ENCODE measurements around the gene FTO.

The FTO gene

DNA sequence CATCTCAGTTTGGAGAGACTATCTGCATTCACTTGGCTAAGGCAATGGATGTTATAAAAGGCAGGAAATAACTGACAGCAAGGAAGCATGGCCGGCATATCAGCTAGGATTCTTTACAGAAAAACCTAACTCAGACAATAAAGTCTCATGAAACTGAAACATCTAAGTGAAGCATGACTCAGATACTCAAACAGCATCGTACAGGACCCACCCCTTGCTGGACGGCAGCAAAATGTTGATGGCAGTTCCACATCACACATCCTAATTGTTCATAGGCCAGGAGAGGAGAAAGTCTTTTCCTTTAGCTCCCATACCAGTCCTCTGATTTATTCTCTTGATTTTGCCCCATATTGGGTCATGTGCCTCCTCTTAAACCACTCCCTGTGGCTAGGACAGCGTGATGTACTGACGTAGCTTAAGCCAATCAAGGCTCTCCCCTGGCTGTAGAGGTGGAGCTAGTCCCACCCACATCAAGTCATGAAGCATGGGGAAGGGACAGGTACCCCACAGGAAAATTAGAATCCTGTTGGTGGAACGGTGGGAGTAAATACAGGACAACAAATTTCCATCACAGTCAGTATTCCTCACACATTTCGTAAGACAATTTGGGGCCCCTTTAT is 403.7 kb downstream of the FTO start:
- Histone ChIP-seq H3K4me2 (ENCODE audit: low read length) (no peak overlapping the region), H3K36me3 (ENCODE audit: control insufficient read depth, insufficient read depth, low read length) (no peaks in the 10 kb centered on the region), H2AFZ (no peak overlapping the region), H3K9me3 (ENCODE audit: control insufficient read depth, low read length) (no peaks in the 10 kb centered on the region), H3K79me2 (no peaks in the 10 kb centered on the region), H3K9ac (no peak overlapping the region), H3K4me1 (no peaks in the 10 kb centered on the region), H3K4me3 (ENCODE audit: low read depth, low read length) (no peak overlapping the region), H3K27me3 (ENCODE audit: control insufficient read depth, insufficient read depth, low read length) (no peaks in the 10 kb centered on the region), H3K27ac (no peak overlapping the region)
- TF ChIP-seq, protein P1, sequence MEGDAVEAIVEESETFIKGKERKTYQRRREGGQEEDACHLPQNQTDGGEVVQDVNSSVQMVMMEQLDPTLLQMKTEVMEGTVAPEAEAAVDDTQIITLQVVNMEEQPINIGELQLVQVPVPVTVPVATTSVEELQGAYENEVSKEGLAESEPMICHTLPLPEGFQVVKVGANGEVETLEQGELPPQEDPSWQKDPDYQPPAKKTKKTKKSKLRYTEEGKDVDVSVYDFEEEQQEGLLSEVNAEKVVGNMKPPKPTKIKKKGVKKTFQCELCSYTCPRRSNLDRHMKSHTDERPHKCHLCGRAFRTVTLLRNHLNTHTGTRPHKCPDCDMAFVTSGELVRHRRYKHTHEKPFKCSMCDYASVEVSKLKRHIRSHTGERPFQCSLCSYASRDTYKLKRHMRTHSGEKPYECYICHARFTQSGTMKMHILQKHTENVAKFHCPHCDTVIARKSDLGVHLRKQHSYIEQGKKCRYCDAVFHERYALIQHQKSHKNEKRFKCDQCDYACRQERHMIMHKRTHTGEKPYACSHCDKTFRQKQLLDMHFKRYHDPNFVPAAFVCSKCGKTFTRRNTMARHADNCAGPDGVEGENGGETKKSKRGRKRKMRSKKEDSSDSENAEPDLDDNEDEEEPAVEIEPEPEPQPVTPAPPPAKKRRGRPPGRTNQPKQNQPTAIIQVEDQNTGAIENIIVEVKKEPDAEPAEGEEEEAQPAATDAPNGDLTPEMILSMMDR (IDR thresholded peaks at IDR 0.05) = no peak

DNA sequence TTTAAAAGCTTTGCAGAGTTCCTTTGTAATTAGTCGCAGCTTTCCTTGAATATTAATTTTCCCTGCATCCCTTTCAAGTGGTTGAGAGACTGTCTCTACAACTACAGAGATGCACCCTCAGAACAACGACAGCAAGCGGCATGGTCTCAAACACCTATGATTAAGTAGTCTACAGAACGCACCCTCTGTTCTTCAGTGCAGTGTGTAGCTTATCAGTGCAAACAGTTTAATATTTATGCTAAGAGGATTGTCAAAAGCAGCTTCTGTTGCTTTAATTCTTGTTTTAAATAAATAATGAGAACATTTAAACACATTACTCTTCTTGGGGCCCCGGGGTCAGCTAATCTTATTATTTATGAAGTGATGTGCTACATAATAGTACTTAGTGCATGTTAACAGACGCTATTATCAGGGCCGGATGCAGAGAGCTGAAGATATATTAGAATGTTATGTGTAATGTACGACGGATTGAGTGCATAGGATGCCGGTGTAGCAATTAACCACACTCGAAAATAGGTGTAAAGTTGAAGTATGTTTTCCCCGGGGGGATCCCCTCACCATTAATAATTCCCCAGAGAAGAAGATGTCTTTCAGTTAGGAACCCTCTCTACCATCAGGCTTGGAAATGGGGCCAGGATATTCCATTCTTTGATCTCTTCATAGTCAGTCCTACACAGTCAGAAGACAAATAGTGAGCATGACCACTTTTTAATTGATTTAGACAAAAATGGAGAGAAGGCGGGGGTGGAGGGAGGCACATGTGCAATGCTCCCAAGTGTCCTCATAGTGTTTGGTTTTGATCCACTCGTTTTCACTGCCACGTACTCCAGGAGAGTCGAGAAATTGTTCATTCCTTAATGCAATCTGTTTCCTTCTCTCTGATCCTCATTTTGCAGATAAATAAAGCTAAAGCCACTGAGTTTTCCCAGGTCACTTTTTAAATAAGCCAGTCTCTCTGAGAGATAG is 406.3 kb downstream of the FTO start:
- no peaks in the 10 kb centered on the region for H3K4me1 ChIP-seq

DNA sequence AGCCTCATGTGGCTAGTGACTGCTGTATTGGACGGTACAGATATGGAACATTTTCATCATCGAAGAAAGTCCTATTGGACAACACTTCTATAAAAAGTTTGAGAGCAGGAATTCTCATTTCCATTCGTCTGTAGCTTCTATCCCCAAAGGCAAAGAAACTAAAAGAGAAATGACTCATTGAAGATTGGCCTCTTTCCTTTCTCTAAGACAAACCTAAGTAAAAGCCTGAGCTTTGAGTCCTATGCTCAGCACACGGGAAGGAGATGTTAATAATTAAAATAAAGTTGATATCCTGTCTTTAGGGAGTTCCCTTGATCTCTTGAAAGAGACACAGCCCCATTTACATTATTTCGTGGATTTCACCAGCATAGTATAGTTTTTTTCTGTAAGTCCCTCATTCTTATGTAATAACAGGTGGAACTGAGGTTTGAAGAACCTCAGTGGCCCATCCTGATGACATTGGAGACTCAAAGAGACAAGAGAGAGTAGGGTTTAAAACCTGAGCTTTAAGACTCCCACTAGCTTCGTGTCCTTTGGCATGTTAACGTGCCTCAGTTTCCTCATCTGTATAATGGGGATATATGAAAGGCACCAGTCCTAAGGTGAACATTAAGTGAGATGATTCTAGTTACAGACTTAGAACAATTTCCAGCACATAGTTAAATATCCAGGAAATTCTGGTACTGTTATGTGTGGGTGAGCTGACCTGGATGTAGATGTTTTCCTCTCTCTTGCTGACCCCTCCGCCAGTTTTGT is 408.7 kb downstream of the FTO start:
- Histone ChIP-seq H2AFZ (no peak overlapping the region), H3K27ac (no peak overlapping the region), H3K9ac (no peak overlapping the region), H3K9me3 (ENCODE audit: control insufficient read depth, low read length) (no peaks in the 10 kb centered on the region), H3K4me3 (ENCODE audit: low read depth, low read length) (no peak overlapping the region), H3K79me2 (no peaks in the 10 kb centered on the region), H3K4me1 (no peaks in the 10 kb centered on the region), H3K36me3 (ENCODE audit: control insufficient read depth, insufficient read depth, low read length) (no peaks in the 10 kb centered on the region), H3K27me3 (ENCODE audit: control insufficient read depth, insufficient read depth, low read length) (no peaks in the 10 kb centered on the region), H3K4me2 (ENCODE audit: low read length) (no peak overlapping the region)
- TF ChIP-seq, protein P1 (IDR thresholded peaks at IDR 0.05) = no peak

More for the DNA sequence above, 406.3 kb downstream of the FTO start:
- Histone ChIP-seq H3K27me3 (ENCODE audit: control insufficient read depth, insufficient read depth, low read length) (no peaks in the 10 kb centered on the region), H3K4me2 (ENCODE audit: low read length) (no peak overlapping the region), H2AFZ (no peak overlapping the region), H3K9me3 (ENCODE audit: control insufficient read depth, low read length) (no peaks in the 10 kb centered on the region), H3K27ac (no peak overlapping the region), H3K4me3 (ENCODE audit: low read depth, low read length) (no peak overlapping the region), H3K79me2 (no peaks in the 10 kb centered on the region), H3K36me3 (ENCODE audit: control insufficient read depth, insufficient read depth, low read length) (no peaks in the 10 kb centered on the region), H3K9ac (no peak overlapping the region)
- TF ChIP-seq, protein P1 (IDR thresholded peaks at IDR 0.05) = no peak

DNA sequence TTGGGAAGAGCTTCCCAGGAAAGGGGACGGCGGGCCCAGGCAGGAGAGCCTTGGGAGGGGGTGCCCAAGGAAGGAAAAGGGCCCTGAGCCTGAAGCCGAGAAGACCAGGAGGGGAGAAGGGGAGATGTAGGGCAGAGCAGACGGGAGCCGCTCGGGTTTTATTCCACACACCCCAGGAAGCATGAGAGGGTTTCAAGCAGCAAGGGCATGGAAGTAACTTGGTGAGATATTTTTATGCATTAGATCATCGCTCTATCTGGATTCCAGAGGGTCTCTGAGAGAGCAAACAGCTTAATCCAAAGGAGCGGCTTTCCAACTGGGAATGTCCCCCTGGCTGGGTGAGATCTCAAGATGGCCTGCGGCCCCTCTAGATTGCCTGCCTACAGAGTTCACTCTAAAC is 411.6 kb downstream of the FTO start:
- H3K4me1 ChIP-seq = no peaks in the 10 kb centered on the region
- H3K27ac ChIP-seq = no peak overlapping the region
- TF ChIP-seq, protein P1 (IDR thresholded peaks at IDR 0.05) = no peak
- no peak overlapping the region for H2AFZ ChIP-seq
- H3K79me2 ChIP-seq = no peaks in the 10 kb centered on the region
- H3K9me3 ChIP-seq (ENCODE audit: control insufficient read depth, low read length) = no peaks in the 10 kb centered on the region
- H3K4me2 ChIP-seq (ENCODE audit: low read length) = no peak overlapping the region
- H3K4me3 ChIP-seq (ENCODE audit: low read depth, low read length) = no peak overlapping the region
- H3K9ac ChIP-seq = no peak overlapping the region
- no peaks in the 10 kb centered on the region for H3K36me3 ChIP-seq (ENCODE audit: control insufficient read depth, insufficient read depth, low read length)
- no peaks in the 10 kb centered on the region for H3K27me3 ChIP-seq (ENCODE audit: control insufficient read depth, insufficient read depth, low read length)

Measured in parathyroid adenoma (tissue), 2 donors.